AG10803 (cell line): ENCODE data around the gene MISP.

Source experiments
- DNase-seq: peaks from one replicate; pipeline ENCODE4 v3.0.0; 2010; ENCODE audit warnings: low read depth
- H3K4me3 ChIP-seq: 2 replicates; pipeline ENCODE4 v1.5.1; 2011; ENCODE audit warnings: mild to moderate bottlenecking, low read length, control low read depth
- TF ChIP-seq, protein P1 (sequence below): conservative IDR thresholded peaks from 2 replicates; pipeline ENCODE4 v1.5.1; 2011; ENCODE audit warnings: mild to moderate bottlenecking, low read length, control low read depth, inconsistent platforms

MISP gene

DNA sequence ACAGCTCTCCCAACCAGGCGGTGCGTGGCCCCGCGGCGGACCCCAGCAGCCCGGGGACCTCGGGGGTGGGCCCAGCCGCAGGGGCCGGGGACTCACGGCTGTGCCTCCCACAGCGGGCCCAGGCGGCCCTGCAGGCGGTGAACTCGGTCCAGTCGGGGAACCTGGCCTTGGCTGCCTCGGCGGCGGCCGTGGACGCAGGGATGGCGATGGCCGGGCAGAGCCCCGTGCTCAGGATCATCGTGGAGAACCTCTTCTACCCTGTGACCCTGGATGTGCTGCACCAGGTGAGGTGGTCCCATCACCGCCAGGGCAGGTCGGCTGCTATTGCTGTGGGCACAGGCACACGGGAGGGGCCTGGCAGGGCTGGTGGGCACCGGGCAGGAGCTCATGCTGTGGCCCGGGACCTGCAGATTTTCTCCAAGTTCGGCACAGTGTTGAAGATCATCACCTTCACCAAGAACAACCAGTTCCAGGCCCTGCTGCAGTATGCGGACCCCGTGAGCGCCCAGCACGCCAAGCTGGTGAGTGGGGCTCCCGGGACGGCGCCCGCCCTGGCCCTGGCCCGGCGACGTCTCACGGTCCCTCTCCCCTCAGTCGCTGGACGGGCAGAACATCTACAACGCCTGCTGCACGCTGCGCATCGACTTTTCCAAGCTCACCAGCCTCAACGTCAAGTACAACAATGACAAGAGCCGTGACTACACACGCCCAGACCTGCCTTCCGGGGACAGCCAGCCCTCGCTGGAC lies 53.7 kb downstream of the MISP start:
- no peak overlapping the region for H3K4me3 ChIP-seq
- TF ChIP-seq, protein P1, sequence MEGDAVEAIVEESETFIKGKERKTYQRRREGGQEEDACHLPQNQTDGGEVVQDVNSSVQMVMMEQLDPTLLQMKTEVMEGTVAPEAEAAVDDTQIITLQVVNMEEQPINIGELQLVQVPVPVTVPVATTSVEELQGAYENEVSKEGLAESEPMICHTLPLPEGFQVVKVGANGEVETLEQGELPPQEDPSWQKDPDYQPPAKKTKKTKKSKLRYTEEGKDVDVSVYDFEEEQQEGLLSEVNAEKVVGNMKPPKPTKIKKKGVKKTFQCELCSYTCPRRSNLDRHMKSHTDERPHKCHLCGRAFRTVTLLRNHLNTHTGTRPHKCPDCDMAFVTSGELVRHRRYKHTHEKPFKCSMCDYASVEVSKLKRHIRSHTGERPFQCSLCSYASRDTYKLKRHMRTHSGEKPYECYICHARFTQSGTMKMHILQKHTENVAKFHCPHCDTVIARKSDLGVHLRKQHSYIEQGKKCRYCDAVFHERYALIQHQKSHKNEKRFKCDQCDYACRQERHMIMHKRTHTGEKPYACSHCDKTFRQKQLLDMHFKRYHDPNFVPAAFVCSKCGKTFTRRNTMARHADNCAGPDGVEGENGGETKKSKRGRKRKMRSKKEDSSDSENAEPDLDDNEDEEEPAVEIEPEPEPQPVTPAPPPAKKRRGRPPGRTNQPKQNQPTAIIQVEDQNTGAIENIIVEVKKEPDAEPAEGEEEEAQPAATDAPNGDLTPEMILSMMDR: no peak
- no peak for DNase-seq

DNA sequence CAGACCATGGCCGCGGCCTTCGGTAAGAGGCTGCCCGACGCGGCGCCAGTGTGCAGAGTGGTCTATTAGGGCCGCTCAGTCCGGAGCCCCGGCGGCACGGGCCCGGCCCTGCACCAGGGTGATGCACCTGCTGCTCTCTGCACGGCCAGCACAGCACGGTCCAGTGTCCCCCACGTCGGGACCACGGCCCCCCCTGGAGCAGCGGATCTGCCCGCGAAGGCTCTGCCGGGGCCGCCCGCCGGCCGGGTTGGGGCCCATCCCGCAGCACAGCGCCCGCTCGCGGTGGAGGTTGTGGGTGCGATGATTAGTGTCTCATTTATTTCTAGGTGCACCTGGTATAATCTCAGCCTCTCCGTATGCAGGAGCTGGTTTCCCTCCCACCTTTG lies 54.2 kb downstream of the MISP start:
- TF ChIP-seq, protein P1: no peak
- H3K4me3 ChIP-seq: no peak overlapping the region
- DNase-seq: no peak

DNA sequence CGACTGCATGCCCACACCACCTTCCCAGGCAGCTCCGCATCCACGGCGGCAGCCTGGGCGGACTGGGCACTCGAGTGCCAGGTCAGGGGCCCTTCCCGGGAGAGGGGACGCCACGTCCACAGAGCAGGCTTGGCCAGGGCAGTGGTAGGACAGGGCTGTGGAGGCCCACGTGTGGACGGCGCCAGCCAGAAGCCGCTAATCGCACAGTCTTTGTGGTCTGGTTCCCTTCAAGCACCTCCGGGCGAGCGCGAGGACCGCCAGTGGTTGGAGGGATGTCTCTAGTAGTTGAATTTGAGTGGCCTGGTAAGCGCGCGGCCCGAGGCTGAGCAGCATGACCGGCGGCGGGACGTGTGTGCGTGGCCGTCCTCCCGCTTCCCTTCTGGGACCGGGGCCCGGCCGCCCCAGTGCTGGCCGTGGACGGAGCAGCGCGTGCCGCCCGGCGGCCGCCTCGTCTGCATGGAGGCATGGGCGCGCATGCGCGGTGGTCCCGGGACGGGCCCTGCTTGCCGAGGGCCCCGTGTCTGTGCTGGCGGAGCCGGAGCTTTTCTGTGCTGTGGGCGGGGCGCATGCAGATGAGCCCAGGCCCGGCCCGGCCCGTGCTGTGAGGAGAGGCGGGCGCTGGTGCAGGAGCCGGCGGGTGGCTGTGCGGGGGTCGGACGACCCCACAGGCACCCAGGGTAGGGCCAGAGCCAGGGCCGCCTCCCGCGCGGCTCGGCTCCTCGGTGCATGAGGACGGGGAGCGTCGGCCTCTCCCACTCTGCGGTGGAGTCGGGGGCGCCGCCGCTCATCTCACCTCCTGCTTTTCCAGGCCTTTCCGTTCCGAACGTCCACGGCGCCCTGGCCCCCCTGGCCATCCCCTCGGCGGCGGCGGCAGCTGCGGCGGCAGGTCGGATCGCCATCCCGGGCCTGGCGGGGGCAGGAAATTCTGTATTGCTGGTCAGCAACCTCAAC lies 55.0 kb downstream of the MISP start:
- TF ChIP-seq, protein P1: no peak
- DNase-seq: no peak
- H3K4me3 ChIP-seq: no peak overlapping the region

DNA sequence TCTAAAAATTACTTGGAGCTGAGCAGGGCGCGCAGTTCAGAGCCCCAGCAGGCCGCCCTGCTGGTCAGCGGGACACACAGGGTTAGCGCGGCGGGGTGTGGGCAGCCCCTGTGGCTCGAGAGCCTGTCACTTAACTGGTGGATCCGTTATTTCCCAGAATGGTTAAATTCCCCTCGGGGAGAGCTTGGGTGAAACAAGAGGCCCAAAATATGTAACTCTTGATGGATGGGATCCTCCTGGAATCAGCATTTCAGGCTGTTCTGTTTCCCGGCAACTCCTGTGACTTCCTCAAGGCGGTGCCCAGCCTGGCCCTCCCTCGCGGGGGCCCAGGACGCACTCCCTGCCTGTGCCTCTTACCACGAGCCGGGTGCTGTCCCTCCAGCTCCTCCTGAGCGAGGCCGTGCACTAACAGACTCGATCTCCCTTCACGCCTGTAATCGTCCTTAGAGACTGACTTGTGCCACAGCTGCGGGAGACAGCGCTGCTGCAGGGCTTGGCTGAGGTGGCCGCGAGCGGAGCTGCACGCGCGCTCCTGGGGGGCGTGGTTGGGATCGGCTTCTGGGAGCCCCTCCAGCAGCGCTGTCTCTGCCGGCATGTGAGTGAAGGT lies 56.0 kb downstream of the MISP start:
- no peak overlapping the region for H3K4me3 ChIP-seq
- no peak for DNase-seq
- TF ChIP-seq, protein P1: no peak

DNA sequence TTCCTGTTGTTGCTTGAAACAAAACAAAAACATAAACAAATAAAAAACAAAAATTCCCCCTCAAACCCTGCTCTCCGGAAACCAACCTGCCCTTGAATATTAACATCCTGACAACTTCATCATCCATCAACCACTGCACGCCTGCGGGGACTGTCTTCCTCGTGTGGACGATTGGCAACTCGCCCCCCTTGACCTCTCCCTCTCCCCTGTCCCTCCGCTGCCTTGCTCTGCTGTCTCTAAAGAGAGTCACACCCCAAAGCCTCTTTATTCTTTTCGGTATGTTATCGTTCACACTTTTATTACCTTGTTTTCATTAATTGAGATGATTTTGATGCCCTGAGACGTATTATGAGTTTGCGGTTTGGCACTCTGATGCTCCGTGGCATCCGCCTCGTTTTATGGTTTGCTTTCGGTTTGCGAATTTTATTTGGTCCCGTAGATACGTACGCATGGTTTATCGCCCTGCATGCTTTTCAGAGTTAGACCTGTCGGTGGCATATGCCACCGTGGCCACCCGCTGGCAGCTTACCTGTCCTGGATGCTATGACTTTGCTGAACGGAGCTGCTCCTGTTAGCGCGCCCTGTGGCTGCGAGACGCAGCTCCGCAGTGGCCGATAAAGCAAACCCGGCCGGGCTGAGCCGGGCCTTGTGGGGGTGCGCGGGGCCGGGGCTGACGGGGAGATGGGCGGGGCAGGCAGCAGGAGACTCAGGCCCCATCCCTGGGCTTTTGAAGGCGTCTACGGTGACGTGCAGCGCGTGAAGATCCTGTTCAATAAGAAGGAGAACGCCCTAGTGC lies 56.9 kb downstream of the MISP start:
- no peak for DNase-seq
- TF ChIP-seq, protein P1: no peak

DNA sequence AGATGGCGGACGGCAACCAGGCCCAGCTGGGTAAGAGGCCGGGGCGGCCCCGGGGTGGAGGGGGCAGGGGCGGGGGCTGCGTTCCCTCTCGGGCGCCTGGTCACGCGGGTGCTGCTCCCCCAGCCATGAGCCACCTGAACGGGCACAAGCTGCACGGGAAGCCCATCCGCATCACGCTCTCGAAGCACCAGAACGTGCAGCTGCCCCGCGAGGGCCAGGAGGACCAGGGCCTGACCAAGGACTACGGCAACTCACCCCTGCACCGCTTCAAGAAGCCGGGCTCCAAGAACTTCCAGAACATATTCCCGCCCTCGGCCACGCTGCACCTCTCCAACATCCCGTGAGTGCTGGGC lies 57.5 kb downstream of the MISP start:
- TF ChIP-seq, protein P1: no peak
- DNase-seq: no peak
- no peak overlapping the region for H3K4me3 ChIP-seq

More for the DNA sequence above, 56.9 kb downstream of the MISP start:
- H3K4me3 ChIP-seq: no peak overlapping the region
